Mammary epithelial cell (primary cell): ENCODE measurements around the gene TCAIM.

ENCODE experiments used
- CTCF ChIP-seq, 2 donors: IDR thresholded peaks in 1 of 2; conservative IDR thresholded peaks in 1 of 2; 2 replicates each; pipeline ENCODE4 v1.5.1; 2011 to 2012; ENCODE audit warnings: inconsistent platforms in 2 of 2, low read length in 2 of 2, mild to moderate bottlenecking in 2 of 2, control low read depth in 1 of 2, low read depth in 1 of 2; ENCODE audit not compliant: insufficient read depth in 1 of 2; ENCODE audit errors: extremely low read depth in 1 of 2
- EZH2 ChIP-seq: IDR thresholded peaks from 2 replicates; pipeline ENCODE4 v1.6.1; 2012; ENCODE audit warnings: low read length, inconsistent platforms, borderline replicate concordance

- TF ChIP-seq CTCF (conservative IDR thresholded peaks at IDR 0.05 in 1 of 2, IDR thresholded peaks at IDR 0.05 in 1 of 2; ENCODE audit: extremely low read depth in 1 of 2, insufficient read depth in 1 of 2, low read depth in 1 of 2, low read length in 2 of 2), result peak; percentile 88 to 91
- no peak for TF ChIP-seq EZH2
These were observed 15.1 kb upstream of the TCAIM start for GRCh38 chr3:44323341-44323955.
